GM18951 (cell line): ENCODE data around the gene NUP98.
"Not testable (repeated sequence)": the region's sequence is repeated elsewhere in the genome, so short reads cannot be mapped to it uniquely, and the experiment has no call there.

Experiments
- POLR2A ChIP-seq: IDR thresholded peaks from 4 replicates; pipeline ENCODE4 v1.6.1; 2011; ENCODE audit warnings: mild to moderate bottlenecking; ENCODE audit not compliant: insufficient read length, insufficient read depth; ENCODE audit errors: extremely low read depth
- in situ Hi-C: fragments of 300-500 bp; cut with MboI; formaldehyde crosslinking; loops from one replicate; pipeline ENCODE4 v1.12.0; 2022; ENCODE audit warnings: low sequenced_read_pairs, mixed read lengths, inconsistent platforms; ENCODE audit not compliant: unreplicated experiment

Gene NUP98

DNA sequence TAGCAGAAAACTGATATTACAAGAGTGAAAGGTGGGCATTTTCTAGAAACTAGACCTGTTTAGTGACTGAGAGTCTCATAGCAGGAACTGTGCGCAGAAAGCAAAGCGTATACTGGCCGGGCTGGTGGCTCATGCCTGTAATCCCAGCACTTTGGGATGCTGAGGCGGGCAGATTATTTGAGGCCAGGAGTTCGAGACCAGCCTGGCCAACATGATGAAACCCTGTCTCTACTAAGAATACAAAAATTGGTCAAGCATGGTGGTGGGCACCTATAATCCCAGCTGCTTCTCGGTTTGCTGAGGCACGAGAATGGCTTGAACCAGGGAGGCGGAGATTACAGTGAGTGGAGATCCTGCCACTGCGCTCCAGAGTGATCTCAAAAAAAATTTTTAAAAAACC is 1.8 kb upstream of the NUP98 start:
- TF ChIP-seq POLR2A, result no peak
- in situ Hi-C loops, result no loop called here

DNA sequence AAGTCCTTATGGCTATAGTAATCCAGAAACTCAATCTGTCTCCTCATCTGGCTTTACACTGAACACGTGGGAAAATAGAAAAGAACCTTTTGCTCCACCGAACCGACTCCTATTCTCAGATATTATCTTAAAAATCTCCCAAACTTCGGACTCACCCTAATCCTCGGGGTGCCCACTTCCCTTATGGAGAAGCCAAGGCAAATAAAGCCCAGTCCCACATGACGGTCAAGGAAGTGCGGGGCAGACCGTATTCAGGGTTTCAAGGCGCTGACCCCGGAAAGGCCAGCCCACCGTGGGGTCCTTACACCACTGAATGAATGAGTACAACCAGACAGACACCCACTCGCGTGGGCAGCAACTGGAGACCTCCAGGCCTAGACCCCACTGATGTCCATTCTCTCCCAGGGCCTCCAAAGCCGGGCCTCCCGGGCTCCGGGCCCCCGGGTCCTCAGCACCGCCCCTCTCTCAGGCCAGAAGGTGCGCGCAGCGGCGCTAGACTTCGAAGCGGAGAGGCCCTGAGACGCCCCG is 489 bp downstream of the NUP98 start:
- TF ChIP-seq POLR2A, result no peak

GRCh38 chr11:3796346-3796745 is 1.0 kb downstream of the NUP98 start:
- in situ Hi-C loops, result no loop called here
- no peak for TF ChIP-seq POLR2A

More for the DNA sequence above, 489 bp downstream of the NUP98 start:
- in situ Hi-C loops, result no loop called here

- in situ Hi-C loops, result no loop called here
- no peak for TF ChIP-seq POLR2A
Measured at GRCh38 chr11:3796002-3796311, 1.4 kb downstream of the NUP98 start.

- in situ Hi-C loops, result no loop called here
- no peak for TF ChIP-seq POLR2A
Measured at GRCh38 chr11:3795131-3796001, 2.0 kb downstream of the NUP98 start.

- in situ Hi-C loops, result not testable (repeated sequence)
Measured at GRCh38 chr11:3794387-3794786, 3.0 kb downstream of the NUP98 start.

- no peak for TF ChIP-seq POLR2A
- in situ Hi-C loops, result no loop called here
Measured at GRCh38 chr11:3786781-3787428, 10.4 kb downstream of the NUP98 start.

DNA sequence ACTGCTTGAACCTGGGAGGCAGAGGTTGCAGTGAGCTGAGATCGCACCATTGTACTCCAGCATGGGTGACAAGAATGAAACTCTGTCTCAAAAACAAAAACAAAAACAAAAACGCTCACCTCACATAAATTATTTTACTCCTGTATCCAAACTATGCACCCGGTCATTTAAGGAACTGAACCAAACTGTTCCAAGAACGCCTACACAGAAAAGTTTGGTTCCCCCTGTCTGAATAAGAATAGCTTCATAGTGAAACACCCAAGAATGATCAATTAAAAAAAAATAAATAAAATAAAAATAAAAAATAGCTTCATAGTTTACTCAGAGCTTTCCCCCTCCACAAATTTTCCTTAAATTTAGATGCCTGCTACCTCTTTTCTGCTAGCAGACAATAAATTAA is 13.7 kb downstream of the NUP98 start:
- in situ Hi-C loops, result no loop called here
- TF ChIP-seq POLR2A, result no peak

DNA sequence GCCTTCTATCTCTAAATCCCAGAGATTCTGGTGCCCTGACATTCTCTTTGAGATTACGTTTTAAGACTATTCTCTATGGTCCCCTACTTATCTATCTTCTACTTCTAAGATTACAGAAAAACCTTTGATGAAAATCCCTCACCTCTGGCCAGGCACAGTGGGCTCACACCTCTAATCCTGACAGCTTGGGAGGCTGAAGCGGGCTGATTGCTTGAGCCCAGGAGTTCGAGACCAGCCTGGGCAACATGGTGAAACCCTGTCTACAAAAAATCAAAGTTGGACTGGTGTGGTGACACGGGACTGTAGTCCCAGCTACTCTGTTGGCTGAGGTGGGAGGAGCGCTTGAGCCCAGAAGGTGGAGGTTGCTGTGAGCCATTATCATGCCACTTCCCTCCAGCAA is 14.4 kb downstream of the NUP98 start:
- TF ChIP-seq POLR2A, result no peak
- in situ Hi-C loops, result no loop called here

GRCh38 chr11:3781423-3781822 is 15.9 kb downstream of the NUP98 start:
- in situ Hi-C loops, result no loop called here
- TF ChIP-seq POLR2A, result no peak

DNA sequence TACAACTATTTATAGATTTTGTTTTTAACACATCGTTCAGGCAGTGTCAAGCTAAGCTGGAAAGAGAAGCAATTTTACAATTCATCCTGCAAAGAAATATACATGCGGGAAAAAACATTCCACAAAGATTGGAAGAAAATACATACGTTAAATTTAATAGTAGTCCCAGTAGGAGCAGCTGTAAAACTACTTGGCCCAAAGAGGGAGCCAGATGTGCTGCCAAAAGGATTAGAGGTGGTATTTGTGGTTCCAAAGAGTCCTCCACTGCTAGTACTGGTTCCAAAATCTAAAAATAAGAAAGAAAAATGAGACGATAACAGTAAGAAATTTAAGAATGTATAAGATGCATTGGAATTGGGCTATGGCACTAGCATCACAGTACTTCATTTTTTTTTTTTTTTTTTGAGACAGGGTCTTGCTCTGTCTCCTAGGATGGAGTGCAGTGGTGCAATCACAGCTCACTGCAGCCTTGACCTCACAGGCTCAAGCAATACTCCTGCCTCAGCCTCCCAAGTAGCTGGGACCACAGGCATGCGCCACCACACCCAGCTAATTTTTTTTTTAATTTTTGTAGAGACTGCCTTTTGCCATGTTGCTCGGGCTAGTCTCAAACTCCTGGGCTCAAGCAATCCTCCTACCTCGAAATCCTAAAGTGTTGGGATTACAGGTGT is 21.5 kb downstream of the NUP98 start:
- TF ChIP-seq POLR2A, result no peak

DNA sequence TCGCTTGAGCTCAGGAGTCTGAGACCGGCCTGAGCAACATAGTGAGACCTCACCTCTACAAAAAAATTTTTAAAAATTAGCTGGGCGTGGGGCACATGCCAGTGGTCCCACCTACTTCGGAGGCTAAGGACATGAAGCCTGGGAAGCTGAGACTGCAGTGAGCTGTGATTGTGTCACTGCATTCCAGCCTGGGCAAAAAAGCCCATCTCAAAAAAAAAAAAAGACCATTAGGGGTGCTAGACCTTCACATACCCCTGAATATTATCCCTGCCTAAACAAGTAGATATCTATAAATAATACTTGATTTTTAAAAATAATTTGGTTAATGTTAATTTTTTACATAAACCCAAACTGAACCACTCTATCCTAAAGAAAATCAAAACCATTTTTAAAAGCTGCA is 24.2 kb downstream of the NUP98 start:
- no peak for TF ChIP-seq POLR2A
- in situ Hi-C loops, result no loop called here

More for the DNA sequence above, 21.5 kb downstream of the NUP98 start:
- in situ Hi-C loops, result no loop called here

- no peak for TF ChIP-seq POLR2A
- in situ Hi-C loops, result no loop called here
Measured at GRCh38 chr11:3767536-3767935, 29.8 kb downstream of the NUP98 start.

GRCh38 chr11:3766836-3767235 is 30.5 kb downstream of the NUP98 start:
- in situ Hi-C loops, result not testable (repeated sequence)
